GM18868 (cell line): ENCODE data around the gene INO80.
A peak's percentile ranks its signal among the peaks of the same experiment; 100 is the strongest.
"Not testable (repeated sequence)": the region's sequence is repeated elsewhere in the genome, so short reads cannot be mapped to it uniquely, and the experiment has no call there.

Experiments used
- ATAC-seq: cut with Tn5 transposase; IDR thresholded peaks from one replicate; pipeline ENCODE4 v1.9.1; 2021; ENCODE audit warnings: mild to moderate bottlenecking, moderate library complexity; ENCODE audit not compliant: unreplicated experiment

Gene INO80

GRCh38 chr15:41115652-41116115 is 396 bp downstream of the INO80 start:
- peak; percentile 50 for ATAC-seq

DNA sequence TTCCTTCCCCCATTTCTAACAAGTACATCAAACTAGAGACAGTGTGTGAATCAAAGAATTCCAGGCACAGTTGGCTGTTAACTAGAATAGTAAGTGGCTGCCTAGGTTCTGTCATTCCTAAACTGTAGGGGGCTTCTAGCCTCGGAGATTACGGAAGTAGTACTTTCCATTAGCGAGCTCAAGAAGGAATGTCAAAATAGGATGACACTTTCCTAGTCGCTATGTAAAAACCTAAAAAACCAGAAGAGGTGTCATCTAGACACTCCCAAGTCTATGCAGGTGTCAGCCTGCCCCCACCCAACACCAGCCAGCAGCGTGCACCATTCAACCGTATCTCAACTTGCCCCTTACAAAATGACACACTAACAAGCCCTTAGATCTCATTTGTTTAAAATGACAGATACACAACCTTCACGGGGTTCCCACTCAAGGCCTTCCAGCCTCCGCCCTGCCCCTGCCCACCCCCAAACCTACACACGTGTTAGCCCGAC is 874 bp downstream of the INO80 start:
- ATAC-seq = peak; percentile 23

GRCh38 chr15:41106947-41107346 is 9.1 kb downstream of the INO80 start:
- no peak for ATAC-seq

GRCh38 chr15:41105348-41106334 is 10.4 kb downstream of the INO80 start:
- no peak for ATAC-seq

- ATAC-seq = no peak
Observed at GRCh38 chr15:41104234-41104633, 11.8 kb downstream of the INO80 start.

GRCh38 chr15:41102854-41103253 is 13.2 kb downstream of the INO80 start:
- no peak for ATAC-seq

GRCh38 chr15:41096178-41096577 is 19.9 kb downstream of the INO80 start:
- ATAC-seq = no peak

GRCh38 chr15:41085029-41085428 is 31.1 kb downstream of the INO80 start:
- no peak for ATAC-seq

- ATAC-seq = no peak
Observed at GRCh38 chr15:41080144-41080543, 35.9 kb downstream of the INO80 start.

GRCh38 chr15:41079717-41080116 is 36.4 kb downstream of the INO80 start:
- ATAC-seq = no peak

- ATAC-seq = not testable (repeated sequence)
Observed at GRCh38 chr15:41078879-41079278, 37.2 kb downstream of the INO80 start.

DNA sequence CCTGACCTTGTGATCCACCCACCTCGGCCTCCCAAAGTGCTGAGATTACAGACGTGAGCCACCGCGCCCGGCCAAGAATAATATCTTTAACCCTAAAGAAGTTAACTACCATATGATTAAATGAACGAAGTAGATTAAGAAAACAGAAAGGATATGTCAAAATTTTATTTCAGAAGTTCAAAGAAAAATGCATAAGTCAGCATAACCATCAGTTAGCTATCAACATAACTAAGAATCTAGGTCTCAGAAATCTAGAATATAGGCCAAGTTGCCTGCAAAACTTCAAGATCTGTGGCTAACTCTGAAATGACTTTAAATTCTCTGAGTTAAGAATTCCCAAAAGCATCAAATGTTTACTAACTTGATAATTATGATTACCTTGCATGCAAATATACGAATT is 38.0 kb downstream of the INO80 start:
- no peak for ATAC-seq

- no peak for ATAC-seq
Observed at GRCh38 chr15:41073028-41073427, 43.1 kb downstream of the INO80 start.

DNA sequence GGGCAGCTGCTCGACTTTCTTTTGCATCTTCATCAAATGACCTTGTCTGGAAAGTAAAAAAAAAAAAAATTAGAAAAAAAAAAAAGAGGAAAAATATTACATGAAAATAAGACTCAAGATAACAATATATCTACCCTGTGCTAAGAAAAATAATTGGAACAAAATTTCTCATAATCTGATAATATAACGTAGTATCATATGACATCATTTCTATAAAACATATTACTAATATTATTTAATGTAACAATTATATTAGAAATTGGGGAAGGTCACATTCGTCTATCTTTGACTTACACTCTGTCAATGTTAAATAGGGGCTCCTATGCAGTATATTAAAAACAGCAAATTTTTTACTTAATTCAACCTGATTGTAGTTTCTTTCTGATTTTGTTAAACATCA is 44.1 kb downstream of the INO80 start:
- ATAC-seq = no peak

- no peak for ATAC-seq
Observed at GRCh38 chr15:41066516-41066915, 49.6 kb downstream of the INO80 start.

GRCh38 chr15:41061667-41062066 is 54.4 kb downstream of the INO80 start:
- no peak for ATAC-seq

GRCh38 chr15:41060505-41060904 is 55.6 kb downstream of the INO80 start:
- ATAC-seq = no peak

- ATAC-seq = no peak
Observed at GRCh38 chr15:41056810-41057209, 59.3 kb downstream of the INO80 start.

DNA sequence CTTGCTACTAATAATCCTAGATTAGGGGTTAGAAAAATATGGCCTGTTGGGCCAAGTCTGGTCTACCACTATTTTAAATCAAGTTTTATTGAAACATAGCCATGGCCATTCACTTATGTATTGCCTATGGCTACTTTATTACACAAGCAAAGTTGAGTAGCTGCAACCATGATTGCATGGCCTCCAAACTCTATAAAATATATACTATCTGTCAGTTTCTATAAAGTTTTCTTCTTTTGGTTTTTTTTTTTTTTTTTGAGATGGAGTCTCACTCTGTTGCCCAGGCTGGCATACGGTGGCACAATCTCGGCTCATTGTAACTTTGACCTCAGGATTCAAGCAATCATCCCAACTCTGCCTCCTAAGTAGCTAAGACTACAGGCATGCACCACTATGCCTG is 60.4 kb downstream of the INO80 start:
- ATAC-seq = no peak

- ATAC-seq = no peak
Observed at GRCh38 chr15:41051139-41051538, 64.9 kb downstream of the INO80 start.

GRCh38 chr15:41048852-41049251 is 67.2 kb downstream of the INO80 start:
- ATAC-seq = no peak

DNA sequence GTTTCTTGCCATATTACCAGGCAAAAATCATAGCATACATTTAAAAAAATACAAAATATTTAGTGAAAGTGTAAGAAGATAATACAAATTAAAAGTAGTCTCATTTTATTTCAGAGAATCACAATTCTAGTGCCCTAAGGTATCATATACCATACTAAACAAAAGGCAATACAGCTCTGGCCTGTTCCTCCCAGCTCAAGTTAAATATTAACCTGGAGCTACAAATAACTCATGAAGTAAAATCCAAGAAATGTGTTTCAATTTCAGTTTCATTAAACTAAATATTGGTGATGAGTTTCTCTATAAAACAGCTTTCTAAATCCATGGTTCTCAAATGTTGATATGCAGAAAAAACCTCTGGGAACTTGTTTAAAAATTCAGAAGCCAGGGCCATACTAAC is 67.7 kb downstream of the INO80 start:
- ATAC-seq = no peak
